ENCODE results near the gene NPHP4.

NPHP4 gene

DNA sequence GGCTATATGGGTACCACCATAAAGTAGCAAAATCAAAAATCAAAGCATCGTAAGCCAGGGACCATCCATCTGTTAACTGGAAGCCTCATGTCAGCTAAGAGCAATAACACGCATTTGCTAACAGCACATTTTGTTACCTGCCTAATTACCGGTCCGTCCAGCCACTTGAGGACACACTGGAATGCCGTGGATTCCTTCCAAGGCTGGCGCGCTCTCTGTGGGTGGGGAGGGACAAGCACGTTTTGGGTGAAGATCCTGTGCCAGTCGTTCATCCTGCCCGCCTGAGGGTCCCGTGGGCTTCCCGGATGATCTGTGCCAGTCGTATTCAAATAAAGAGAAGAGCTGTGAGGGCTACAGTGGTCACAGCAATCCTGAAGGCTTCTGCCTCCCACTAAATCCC is 6.2 kb downstream of the NPHP4 start:
- no peak for DNase-seq

DNA sequence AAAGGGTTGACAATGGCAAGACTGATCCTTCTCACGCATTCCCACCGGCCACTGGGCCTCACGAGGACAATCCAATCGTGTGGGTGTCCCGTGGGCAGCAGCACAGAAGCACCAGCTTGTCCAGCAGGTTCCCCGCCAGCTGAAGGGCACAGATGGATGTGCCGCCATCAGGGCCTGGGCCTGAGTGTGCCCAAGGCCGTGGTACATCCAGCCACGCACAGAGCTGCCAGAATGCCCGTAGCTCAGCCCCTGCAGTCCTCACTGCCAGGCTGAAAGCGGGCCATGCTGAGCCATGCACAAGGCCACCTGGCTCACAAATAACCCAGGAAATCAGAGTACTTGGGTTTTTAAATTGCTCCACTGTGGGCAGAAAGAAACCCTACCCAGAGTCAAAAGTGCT is 7.0 kb downstream of the NPHP4 start:
- DNase-seq = no peak

DNA sequence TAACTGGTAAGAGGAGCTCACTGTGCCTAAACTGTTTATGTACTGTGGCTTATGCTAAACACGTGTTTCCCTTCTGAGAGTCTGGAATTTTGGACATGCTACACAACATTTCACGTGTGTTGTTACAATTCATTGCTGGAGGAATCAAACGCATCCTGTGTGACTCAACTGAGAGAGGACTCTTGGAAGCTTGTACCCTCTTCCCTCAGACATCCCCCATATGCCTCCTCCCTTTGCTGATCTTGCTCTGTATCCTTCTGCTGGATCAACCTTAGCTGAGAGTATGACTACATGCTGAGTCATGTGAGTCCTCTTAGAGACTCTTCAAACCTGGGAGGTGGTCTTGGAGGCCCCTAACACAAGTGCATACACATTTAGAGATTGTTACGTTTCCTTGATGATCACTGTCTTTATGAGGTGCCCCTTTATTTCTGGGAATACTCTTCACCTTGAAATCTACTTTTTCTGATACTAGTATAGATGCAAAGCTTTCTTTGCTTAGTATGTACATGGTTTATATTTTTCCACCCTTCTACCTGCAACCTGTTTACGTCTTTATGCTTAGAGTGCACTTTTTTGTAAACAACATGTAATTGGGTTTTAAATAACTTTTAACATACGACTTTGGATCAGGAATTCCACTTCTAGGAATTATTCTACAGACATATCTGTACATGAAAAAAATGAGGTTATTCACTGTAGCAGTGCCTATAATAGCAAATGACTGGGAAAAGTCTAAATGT is 8.7 kb downstream of the NPHP4 start:
- DNase-seq = no peak

DNA sequence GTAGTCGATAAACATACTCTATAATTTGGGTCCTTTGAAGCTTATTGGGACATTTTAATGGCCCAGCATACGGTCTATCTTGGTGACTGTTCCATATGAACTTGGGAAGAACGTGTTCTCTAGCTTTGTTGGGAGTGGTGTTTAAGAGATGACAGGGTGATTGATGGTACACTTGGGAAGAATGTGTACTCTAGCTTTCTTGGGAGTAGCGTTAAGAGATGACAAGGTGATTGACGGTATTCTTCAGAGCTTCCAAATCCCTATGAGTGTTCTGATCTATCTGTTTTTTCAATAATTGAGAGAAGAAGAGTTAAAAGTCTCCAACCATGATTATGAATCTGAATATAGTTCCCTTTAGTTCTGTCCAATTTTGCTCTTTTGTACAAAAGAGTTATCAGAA is 9.4 kb downstream of the NPHP4 start:
- no peak for DNase-seq

DNA sequence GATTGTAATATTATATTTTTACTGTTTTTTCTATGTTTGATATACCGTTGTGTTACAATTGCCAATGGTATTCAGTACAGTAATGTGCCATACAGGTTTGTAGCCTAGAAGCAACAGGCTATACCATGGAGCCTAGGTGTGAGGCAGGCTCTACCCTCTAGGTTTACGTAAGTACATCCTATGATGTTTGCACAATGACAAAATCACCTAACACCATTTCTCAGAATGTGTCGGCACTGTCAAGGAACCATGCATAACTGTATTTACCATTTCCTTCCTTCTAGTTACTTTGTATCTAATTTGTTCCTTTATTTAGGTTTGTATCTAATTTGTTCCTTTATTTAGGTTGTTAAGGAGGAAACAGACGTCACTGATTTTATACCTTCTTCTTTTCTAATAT is 9.9 kb downstream of the NPHP4 start:
- DNase-seq = no peak

DNA sequence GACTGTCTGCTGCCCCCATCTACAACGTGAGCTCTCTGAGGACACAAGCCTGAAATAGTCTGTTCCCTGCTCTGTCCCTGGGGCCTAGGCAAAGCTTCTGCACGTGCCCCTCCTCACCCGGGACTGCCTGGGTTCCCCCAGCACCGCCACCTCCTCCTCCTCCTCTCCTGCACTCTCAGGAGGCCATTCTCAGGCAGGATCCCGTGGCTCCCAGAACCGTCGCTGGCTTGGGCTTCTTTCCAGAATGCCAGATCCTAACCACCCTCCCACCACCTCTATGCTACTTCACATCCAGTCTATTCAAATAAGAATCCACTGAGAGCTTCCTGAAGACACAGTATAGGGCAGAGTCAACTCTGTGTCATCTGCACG is 11.2 kb downstream of the NPHP4 start:
- DNase-seq = no peak

DNA sequence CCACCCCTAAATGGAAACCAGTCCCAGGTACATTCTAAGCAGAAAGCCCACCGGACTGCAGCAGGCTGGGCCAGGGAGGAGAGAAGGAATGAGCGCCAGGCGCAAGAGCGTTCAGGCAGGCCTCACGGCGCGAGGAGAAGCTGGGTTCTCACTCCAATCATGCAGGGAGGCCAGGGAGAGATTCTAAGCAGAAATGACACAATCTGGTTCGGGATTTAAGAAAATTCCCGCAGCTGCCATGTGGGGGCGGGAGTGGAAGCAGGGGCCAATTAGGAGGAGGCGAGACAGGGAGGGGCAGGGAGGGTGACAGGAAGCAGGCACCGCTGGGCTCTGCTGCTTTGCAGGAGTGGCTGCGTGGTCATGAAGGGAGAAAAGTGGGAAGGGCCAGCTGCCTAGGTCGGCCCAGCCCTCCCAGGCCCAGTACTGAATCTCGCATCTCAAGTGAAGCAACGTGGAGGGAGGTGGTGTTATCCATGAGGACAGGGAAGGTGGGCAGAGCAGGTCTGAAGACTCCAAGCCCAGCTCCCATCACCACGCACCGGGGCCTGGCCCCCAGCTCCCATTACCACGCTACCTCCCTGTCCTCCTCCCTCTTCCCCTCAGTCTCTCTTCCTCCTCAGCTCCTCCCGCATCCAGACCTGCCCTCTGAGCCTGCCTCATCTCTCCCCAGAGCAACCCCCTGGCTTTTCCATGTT is 11.8 kb downstream of the NPHP4 start:
- DNase-seq = no peak

DNA sequence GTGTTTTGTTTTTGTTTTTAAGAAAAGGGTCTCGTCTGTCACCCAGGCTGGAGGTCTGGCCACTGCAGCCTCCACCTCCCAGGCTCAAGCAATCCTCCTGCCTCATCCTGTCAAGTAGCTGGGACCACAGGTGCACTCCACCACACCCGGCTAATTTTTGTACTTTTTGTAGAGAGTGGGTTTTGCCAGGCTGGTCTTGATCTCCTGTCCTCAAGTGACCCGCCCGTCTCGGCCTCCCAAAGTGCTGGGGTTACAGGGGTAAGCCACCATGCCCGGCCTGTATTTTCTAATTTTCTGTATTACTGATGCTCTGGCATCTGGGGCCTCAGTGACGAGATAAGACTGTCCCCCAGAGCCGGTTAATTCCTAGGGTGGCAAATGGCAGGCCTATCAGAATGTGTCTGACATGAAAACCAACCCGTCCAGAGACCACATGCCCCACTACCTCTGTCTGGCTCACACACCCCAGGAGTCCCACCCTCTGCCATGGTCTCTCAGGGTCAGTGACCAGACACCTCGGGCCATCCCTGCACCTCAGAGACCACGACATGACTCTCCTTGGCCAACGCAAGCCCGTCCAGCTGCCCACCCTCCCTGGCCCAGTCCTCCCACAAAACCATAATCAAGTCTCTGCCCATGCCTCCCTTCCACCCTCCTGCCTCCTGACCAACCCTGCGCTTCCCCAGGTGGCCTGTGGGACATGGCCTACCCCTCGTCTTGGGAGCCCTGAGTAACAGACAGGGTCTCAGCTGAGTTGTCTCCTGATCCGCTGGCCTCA is 12.5 kb downstream of the NPHP4 start:
- no peak for DNase-seq

DNA sequence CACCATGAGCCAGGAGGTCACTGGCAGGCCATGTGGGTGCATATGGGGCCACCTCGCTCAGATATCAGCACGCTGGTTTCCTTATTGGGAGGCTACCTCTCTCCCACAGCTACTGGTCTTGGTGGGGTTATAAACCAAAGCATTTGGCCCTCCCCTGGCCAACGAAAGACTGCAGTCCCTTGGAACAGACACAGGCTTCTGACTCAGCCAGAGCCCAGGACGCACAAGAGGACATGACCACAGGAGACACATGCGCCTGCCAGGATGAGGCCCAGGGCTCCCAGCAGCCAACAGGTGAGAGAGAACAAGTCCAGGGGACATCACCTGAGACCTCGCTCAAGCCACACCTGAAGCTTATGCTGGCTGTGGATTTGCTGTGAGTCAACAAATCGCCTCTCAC is 13.8 kb downstream of the NPHP4 start:
- no peak for DNase-seq

DNA sequence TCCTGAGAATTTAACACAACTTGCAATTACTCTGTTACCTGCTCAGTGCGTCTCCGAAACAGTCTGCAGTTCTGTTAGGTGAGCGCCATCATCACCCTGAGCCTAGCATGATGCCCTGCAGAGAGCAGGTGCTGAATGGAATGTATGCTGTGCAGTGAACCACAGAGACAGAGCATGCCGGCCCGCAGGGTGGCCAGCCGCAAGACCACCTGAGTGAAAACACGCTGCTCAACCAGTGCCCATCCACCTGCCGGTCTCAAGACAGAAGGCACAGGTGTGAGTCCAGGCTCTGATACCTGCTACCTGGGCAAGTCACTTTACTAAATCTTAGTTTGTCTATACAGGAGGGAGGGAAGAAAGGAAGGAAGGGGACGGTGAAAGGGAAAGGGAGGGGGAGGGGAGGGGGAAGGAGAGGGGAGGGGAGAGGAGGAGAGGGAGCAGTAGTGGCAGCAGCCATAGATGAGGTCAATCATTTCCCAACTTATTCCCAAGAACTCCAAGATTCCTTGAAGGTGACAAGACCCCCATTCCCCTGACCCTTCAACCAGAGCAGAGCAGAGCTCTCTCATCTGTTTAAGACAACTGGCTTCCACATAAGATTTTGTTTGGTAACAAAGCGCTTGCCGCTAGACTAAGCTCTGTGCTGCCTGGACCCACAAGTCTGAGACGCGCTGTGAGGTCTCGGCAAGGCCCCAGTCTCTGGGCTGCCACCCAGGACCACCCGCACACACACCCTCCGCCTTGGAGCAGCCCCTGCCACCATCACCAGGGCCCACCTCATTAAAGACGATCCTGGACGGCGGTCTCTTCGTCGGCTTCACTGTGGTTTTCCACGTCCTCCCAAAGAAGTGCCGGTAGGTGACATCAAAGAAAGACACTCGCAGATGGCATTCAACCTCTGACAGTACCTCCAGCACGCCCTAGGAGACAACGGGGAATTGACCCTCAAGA is 14.5 kb downstream of the NPHP4 start:
- no peak for DNase-seq

DNA sequence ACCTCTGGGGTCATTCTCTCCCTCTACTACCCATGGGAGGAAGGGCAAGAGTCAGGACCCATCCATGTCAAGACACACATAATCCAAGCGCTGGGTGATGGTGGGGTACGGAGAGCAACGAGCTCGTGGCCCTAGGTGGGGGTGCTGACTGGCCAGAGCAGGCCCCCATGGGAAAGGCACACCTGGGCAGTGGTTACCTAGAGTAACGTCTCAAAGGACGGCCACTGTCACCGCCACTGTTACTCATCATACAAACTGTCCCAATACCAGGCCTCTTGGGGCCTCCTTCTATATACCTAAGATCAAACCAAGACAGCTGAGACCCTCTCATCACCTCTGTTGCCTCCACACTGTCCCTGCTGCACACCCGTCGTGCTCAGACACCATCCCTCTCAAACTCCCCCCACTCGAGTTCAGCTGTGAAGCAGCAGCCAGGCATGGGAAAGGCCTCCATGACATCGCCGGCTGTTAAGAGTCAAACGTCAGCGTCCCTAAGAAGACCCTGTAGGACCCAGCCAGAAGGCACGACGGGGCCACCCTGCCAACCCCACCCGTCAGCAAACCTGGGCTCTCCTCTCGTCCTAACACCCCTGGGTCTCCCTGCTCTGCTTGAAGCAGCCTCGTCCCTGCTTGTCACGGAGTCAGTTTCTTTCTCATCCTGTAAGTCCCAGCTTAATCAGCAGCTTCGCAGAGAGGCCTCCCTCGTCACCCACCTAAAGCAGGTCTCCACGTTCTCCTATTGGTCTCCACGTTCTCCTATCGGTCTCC is 15.3 kb downstream of the NPHP4 start:
- DNase-seq = no peak

DNA sequence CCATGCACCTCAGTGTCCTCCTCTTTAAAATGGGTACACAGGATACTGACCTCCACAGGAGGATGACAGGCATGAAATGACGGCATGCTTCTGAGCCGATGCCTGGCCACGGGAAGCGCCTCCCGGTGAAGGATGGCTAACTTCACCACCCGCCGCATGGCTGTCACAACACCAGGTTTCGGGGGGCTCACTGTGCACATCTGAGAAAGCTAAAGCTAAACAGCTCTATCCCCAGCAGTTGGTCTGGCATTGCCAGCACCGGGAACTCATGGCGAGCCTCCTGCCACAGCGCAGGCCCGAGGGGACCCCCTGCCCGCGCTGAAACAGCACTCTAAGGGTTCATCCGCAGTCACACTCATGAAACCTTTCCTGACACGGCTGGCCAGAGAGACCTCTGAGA is 16.0 kb downstream of the NPHP4 start:
- no peak for DNase-seq

DNA sequence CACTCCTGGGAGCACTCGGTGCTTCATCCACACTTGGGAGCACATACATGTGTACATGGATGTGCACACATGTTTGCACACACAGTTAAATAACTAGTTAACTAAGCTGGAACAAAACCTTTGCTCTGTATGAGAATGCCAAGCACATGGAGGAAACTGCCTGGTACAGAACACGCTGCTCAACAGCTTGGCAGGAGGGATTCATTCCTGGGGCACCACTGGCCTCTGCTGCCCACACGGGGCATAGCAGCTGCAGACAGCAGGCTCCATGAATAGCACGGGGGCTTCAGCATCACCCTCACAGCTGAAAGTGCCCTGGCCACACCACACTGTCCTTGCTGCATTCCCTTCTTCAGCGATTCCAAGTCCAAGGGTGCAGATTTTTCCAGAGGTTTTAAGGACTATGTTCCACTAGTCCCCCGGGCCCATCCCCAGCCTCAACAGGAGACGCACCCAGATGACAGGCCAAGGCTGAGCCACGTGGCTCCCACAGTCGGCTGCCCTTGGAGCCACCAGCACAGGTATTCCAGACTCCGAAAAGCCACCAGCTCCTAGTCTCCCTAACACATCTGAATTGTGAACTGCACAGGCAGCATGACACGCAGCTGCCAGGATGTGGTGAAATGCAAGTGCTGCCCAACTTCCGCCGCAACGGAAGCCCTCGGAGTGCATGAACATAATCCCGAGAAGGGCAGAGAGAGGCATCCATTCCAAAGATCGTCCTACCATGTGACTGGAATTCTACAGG is 16.9 kb downstream of the NPHP4 start:
- no peak for DNase-seq

DNA sequence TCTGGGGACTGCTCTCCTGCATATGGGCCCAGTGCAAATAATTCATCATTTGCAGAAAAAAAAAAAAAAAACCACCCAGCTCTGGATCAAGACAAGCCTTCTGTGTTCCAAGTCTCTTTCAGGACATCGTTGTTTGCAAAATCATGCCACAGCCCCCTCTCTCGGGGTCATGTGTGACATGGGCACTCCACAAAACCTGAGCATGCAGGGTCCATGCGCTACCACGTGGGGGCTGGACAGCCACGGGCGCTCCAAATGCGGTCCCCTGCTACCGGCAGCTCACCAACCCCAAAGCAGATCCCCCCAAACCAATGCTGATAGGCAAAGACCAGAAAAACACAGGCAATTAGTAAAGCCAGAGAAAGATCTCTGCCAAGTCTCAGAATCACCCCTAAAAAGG is 17.6 kb downstream of the NPHP4 start:
- DNase-seq = no peak

DNA sequence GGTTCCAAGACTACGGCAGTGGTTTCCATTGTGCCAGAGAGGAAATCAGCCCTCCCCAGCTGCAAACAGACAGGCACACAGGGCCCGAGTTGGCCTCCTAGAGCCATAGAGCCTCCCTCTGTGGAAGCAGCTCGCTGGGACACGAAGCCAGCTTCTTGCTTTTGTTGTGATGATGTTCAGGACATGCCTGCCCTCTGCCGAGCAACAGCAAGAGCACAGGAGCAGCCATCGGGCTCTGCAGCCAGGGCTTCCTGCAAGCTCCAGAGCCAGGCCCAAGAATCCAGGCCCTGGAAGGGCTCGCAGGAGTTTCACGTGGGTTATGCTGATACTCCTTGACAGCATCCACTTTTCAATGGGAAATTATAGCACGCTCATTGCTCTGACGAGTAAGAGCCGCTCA is 18.5 kb downstream of the NPHP4 start:
- no peak for DNase-seq

DNA sequence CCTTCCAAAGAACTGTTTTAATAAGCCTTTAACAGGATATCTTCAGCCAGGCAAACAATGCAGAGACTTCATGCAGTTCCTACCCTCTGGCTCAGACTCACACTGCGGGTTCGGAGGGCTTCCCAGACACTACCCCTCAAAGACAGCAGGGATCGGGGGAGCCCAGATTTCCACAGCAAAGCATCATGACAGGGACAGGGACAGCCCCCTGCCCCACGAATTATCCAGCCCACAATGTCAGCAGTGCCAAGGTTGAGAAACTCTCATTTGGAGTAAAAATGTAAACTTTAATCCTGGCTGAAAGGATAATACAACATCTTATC is 20.1 kb downstream of the NPHP4 start:
- no peak for DNase-seq

DNA sequence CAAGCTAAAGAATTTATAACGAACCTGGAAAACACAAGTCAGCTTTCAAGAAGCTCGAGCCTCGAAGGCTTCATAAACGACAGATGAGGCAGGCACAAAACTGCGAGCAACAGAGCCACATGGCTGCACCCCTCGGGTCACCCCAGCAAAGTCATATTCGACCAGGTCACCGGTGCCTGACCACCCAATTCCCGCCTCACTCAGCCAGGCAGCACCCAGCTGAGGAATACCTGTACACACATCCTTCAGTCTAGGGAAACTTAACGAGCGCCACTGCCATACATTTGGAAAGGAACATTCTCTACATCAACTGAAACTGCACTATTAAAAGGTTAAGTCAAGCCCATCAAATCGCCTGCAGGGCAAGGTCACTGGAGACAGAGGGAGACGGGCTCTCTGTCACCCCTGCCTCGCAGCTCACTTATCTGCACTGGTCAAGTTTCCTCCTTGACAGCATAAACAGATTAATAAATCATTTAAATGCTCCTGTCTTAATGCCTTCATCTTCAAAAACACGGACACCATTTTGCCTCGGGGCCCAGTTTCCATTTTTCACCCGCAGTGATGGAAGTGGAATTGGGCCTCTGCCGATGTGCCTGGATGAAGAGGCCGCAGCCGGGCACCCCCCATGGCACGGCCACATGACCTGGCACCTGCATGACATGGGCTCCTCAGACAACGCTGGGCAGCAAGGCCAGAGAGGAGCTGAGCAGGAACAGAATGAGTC is 20.6 kb downstream of the NPHP4 start:
- DNase-seq = no peak

DNA sequence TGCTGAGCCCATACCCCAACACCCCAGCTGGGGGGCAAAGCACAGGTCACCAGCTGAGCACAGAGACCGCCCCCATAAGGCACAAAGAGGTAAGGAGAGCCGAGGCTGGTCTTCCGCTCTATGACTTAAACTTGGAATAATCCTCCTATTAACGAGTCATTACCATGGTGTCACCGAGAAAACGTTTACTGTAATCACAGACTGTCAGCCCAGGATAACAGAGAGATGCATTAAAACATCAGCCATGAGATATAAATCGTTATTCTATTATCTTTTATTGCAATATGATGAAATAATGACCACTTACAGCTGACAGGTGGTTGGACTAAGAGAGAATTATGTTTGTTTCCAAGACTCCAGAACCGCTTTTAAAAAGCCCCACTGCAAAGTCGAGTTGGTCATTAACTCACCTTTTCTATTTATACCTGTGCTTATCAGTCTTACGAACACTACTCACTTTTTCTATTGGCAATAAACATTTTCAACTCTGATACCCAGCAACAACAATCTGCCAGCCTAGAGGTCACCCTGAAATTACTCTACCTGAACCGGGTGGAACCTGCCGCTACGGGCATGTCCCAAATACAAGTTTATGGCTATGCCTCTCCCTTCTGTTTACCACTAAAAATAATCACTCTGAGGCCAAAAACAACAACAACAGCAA is 21.5 kb downstream of the NPHP4 start:
- DNase-seq = no peak

DNA sequence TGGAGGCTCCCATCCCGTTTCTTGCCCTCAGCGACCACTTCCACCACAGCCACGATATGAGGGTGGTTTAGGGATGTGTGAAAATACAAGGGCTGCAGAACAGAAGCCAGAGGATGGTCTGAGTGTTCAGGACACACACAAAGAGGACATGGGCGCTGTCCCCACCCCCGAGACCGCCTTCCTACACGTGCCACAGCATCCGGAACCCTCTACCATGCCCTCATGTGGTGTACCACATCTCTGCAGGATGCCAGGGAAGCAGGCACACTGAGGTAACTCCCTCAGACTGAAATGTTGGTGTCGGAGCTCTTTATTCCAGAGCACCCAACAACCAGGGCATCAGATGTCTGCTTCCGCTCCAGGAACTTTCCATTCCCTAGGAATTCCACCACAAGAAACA is 23.1 kb downstream of the NPHP4 start:
- no peak for DNase-seq

DNA sequence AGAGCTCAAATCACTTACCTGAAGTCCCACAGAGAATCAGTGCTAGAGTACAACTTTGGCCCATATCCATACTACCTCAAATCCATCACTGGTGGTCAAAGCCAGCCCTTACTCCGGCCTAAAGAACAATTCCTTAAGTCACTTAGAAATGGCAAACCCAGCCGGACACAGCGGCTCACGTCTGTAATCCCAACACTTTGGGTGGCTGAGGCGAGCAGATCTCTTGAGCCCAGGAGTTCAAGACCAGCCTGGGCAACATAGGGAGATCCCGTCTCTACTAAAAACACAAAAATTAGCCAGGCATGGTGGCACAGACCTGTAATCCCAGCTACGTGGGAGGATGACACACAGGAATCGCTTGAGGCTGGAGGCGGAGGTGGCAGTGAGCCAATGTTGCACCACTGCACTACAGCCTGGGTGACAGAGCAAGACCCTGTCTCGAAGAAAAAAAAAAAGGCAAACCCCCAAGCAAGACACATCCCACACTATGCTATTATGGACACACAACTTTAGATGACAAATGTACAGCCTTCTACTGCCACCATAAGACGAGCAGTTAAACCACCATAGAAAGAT is 24.0 kb downstream of the NPHP4 start:
- DNase-seq = no peak

Data from KG1 (cell line).